HG03575 (cell line): ENCODE data around the gene STK39.

Experiments used
- ATAC-seq: cut with Tn5 transposase; IDR thresholded peaks from one replicate; pipeline ENCODE4 v1.9.1; 2021; ENCODE audit not compliant: unreplicated experiment, insufficient number of reproducible peaks, low FRiP score; ENCODE audit errors: extremely low read depth

STK39 gene

DNA sequence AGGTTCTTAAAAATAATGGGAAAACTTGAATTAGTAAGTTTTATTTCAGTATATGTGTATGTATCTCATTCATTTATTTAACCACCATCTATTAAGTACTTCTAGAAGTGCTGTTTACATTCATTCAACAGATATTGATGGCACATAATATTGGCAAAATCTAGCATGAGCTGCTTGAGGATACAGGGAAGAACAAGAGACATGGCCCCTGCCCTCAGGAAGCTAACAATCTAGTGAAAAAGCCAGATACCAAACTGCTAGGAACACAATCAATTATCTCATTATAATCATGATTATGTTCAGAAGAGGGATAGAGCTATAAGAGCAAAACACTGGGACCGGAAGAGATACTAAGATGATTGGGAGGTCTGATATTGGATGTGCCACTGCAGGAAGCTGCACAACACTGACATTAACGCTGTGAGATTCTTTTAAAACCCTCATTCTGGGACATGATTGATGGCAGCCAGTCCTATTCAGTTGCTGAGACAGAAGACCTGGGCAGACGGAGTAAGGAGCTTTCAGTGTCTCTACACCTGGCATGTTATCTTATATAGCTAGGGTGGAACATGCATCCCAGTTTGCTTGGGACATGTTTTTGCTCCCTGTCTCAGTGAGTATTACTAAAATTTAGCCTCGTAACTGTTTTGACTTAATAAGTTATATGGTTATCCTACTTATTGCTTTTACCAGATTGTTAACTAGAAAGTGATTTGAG, 314.1 kb downstream of the STK39 start:
- no peak for ATAC-seq

DNA sequence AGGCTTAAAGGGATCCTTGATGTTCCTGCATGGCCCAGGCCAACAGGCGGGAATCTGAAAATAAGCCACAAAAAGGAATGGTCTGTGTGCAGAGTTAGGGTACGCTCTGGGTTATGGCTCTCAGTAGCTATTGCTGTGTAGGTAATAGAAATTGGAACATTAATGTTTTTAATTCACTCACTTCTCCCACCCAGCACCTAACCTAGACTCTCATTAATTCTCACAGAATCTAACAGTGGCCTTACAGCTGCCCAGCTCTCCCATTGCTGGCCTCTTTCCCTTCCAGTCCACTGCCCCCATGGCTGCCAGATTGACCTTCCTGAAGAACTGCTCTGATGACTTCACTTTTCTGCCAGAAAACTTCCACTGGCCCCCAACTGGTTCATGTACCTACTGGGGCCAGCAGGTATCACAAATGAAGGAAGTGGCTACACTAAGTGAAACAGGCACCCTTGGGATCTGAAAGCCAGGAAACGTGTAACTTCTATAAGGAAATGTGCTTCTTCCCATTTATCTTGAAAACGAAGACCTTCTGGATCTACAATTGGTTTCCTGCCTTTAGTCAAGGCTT, 315.2 kb downstream of the STK39 start:
- no peak for ATAC-seq

DNA sequence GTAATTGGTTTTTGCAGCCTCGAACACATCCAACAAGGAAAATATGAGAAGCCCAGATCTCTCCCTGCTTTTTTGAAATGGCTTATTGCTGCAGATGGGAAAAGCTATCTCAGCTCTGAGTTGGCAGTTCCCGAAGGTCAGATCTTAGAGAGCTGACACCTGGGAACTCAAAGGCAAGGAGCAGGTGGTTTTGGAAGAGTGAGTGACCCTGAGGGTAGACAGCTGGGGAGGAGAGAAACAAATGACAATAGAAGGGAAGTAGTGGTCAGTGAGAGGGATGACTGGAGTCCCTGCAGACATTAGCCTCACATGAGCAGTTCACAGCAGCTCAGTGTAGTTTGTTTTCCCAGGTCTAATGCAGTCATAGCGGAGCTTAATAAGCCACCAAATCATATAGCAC, 317.9 kb downstream of the STK39 start:
- no peak for ATAC-seq

DNA sequence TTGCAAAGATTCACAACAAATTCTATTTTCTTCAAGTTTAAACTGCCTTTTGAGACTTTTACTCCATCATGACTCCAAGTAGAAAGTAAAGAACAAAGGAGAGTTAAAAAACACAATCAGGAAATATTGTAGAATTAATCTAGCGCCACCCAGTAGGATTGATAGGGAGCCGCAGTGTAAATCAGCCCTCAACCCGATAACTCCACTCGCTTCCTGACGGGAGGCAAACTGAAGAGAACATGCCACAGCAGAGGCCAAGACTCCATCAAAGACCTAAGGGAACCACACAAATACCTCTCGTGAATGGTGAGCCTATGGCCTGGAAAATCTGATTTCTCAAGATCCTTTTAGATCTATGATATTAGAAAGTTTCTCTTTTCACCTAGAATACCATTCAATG, 319.0 kb downstream of the STK39 start:
- ATAC-seq, result no peak

DNA sequence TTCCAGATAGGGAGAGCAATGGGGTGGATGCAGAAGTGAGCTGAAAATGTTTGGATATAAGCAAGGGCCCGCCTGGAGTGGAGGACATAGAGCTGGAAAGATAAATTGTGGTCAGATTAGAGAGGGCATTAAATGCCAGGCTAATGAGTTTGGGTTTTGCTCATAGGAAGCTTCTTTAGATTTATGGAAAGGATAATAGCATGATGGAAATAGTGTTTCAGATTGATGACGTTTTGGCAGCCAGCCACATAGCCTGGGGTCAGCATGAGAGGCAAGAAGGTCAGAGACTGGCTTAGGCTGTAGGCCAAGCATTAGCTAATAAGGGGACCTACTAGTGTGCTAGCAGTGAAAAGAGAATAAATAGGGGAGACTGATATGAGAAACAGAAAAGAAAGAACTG, 321.6 kb downstream of the STK39 start:
- ATAC-seq, result no peak

DNA sequence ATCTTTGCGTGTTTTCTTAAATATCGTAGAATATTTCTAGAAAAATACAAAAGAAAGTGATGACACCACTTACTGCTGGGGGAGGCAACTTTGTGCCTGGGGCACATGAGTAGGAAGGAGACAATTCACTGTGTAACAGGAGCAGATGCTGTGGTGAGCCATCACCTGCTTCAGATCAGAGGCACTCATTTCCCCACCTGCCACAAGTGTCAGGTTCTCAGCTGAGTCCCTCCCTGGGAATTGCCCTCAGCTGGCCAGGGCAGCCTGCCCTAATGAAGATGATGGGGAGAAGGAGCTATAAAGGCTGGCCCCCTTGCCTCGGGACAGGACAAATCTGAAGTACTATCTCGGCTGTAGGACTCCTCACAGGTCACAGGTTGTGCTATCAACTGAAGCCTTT, 322.8 kb downstream of the STK39 start:
- no peak for ATAC-seq

DNA sequence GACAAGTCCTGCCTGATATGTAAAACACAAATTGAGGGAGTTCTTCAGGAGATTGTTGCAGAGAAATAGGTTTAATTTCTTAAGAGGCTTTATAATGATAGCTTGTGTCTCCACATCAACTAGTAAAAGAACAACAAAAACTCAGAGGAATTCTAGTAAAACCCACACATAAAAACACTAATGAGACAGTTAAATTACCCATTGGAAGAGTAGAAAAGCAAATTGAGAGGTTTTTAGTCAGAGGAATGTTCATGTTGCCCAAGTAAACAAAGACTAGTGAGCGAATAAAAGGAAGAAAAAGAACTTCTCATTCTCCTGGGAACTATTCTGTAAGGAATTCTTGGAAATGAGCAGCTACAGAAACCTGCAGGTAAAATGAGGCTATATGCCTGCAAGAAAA, 330.6 kb downstream of the STK39 start:
- ATAC-seq, result no peak

DNA sequence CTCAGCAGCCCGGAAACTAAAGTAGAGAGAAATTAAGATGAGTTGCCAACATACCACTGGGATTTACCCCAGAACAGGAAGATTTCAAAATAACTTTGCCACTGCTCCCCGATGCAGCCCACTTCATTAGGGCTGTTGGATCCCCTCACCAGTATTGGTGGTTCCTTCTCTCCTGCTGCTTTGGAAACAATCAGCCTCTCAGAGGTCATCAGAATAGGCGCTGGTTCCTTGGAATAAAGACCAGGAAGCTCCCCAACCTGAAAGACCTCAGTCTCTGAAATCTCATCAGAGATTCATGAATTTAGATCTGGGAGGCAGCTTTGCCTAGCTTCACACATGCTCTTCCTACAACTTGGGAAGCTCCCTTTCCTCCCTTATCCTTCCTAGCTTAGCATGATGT, 332.4 kb downstream of the STK39 start:
- ATAC-seq, result no peak

DNA sequence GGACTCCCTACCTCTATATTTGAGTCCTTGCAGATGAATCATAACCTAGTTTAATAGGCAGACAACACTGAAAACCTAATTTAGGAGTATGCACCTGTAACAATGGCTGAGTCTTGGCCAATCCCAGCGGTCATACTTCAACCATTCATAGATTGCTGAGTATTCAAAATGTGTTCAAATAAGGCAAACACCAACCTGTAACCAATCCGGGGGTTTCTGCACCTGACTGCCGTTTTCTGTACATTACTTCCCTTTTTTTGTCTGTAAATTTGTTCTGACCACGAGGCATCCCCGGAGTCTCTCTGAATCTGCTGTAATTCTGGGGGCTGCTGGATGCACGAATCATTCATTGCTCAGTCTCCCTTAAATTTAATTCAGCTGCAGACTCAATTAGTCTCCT, 338.6 kb downstream of the STK39 start:
- ATAC-seq, result no peak

DNA sequence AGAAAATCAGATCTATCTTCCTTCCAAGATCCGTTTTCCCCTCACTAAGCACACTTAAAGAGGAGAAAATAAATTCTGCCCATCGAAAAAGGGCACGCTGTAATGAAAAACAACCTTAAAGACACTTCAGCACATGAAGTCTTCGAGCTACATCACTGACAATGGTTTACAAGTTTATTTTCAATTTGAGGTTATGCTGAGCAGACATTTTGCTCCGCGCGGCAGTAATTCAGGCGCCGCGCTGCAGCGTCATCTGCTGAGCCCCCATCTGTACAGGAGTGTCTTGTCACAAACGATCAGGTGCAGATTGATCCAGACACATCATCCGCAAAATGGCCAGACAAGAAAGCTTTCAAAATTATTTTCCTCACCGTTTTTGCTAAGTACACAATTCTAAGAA, 341.7 kb downstream of the STK39 start:
- no peak for ATAC-seq
